HEK293 (cell line): ENCODE results near the gene LEO1.

Experiments
- CTCF ChIA-PET: fragments of 350-600 bp; formaldehyde crosslinking; extraction: SDS; loops from one replicate; lab custom pipeline; 2021; ENCODE audit warnings: antibody characterized with exemption; lab: Yijun Ruan, JAX
- POLR2A ChIA-PET: fragments of 300-600 bp; formaldehyde crosslinking; extraction: SDS; loops from one replicate; lab custom pipeline; 2020; ENCODE audit warnings: antibody characterized with exemption, inconsistent platforms; lab: Yijun Ruan, JAX
- H3K27ac ChIP-seq: fragments of 200-500 bp; sonication (Bioruptor generic); 2 replicates; pipeline ENCODE4 v1.5.1; 2014; ENCODE audit warnings: low read depth, low read length, control low read depth, inconsistent platforms; ENCODE audit errors: extremely low read depth
- H3K36me3 ChIP-seq, 2 experiments: fragments of 200-500 bp in 1 of 2; sonication (Bioruptor generic) in 1 of 2; 1 replicate in 1 of 2; 2 replicates in 1 of 2; pipeline ENCODE4 v1.5.1; 2014 to 2017; ENCODE audit warnings: inconsistent platforms in 2 of 2, low read length in 2 of 2; ENCODE audit not compliant: control insufficient read depth in 2 of 2, insufficient read depth in 1 of 2
- H3K4me1 ChIP-seq: fragments of 200-500 bp; sonication (Bioruptor generic); 2 replicates; pipeline ENCODE4 v1.5.1; 2014; ENCODE audit warnings: mild to moderate bottlenecking, low read length, inconsistent platforms; ENCODE audit not compliant: control insufficient read depth, insufficient read depth
- H3K4me3 ChIP-seq: 2 replicates; pipeline ENCODE4 v1.5.1; 2011; ENCODE audit warnings: low read depth, mild to moderate bottlenecking, control low read depth, low read length, moderate library complexity
- H3K9me3 ChIP-seq: fragments of 200-500 bp; sonication (Bioruptor generic); 2 replicates; pipeline ENCODE4 v1.5.1; 2014; ENCODE audit warnings: low read depth, low read length, inconsistent platforms; ENCODE audit not compliant: control insufficient read depth, insufficient read depth
- ATF2 ChIP-seq: fragments of 450-650 bp; formaldehyde crosslinking; IDR thresholded peaks from 2 replicates; pipeline ENCODE4 v1.5.1; 2016; ENCODE audit warnings: missing biosample characterization, missing genetic modification characterization, low read depth
- GLIS2 ChIP-seq: fragments of 450-650 bp; formaldehyde crosslinking; IDR thresholded peaks from 2 replicates; pipeline ENCODE4 v1.5.1; 2016; ENCODE audit warnings: missing biosample characterization, missing genetic modification characterization
- INSM2 ChIP-seq: fragments of 450-650 bp; formaldehyde crosslinking; IDR thresholded peaks from 2 replicates; pipeline ENCODE4 v1.5.1; 2016; ENCODE audit warnings: missing biosample characterization, missing genetic modification characterization
- KLF7 ChIP-seq: fragments of 450-650 bp; formaldehyde crosslinking; IDR thresholded peaks from 2 replicates; pipeline ENCODE4 v1.5.1; 2016; ENCODE audit warnings: missing biosample characterization, missing genetic modification characterization, borderline replicate concordance
- PRDM10 ChIP-seq: fragments of 450-650 bp; formaldehyde crosslinking; IDR thresholded peaks from 2 replicates; pipeline ENCODE4 v1.5.1; 2016; ENCODE audit warnings: missing biosample characterization, missing genetic modification characterization
- REST ChIP-seq: fragments of 450-650 bp; formaldehyde crosslinking; IDR thresholded peaks from 2 replicates; pipeline ENCODE4 v1.5.1; 2016; ENCODE audit warnings: missing biosample characterization, missing genetic modification characterization
- ZBTB1 ChIP-seq: fragments of 450-650 bp; formaldehyde crosslinking; IDR thresholded peaks from 2 replicates; pipeline ENCODE4 v1.5.1; 2016; ENCODE audit warnings: missing biosample characterization, missing genetic modification characterization
- ZNF112 ChIP-seq: fragments of 450-650 bp; formaldehyde crosslinking; IDR thresholded peaks from 2 replicates; pipeline ENCODE4 v1.5.0; 2017; ENCODE audit warnings: missing biosample characterization, missing genetic modification characterization
- ZNF121 ChIP-seq: fragments of 450-650 bp; formaldehyde crosslinking; IDR thresholded peaks from 2 replicates; pipeline ENCODE4 v1.5.1; 2016; ENCODE audit warnings: missing biosample characterization, missing genetic modification characterization
- ZNF157 ChIP-seq: fragments of 450-650 bp; formaldehyde crosslinking; IDR thresholded peaks from 2 replicates; pipeline ENCODE4 v1.5.1; 2016; ENCODE audit warnings: missing biosample characterization, missing genetic modification characterization
- ZNF19 ChIP-seq: fragments of 450-650 bp; formaldehyde crosslinking; IDR thresholded peaks from 2 replicates; pipeline ENCODE4; 2016; ENCODE audit warnings: missing biosample characterization, missing genetic modification characterization, low read depth
- ZNF404 ChIP-seq: fragments of 450-650 bp; formaldehyde crosslinking; IDR thresholded peaks from 2 replicates; pipeline ENCODE4 v1.5.1; 2017; ENCODE audit warnings: missing biosample characterization, missing genetic modification characterization
- ZNF544 ChIP-seq: fragments of 450-650 bp; formaldehyde crosslinking; IDR thresholded peaks from 2 replicates; pipeline ENCODE4 v1.5.0; 2017; ENCODE audit warnings: missing biosample characterization, missing genetic modification characterization
- ZNF585B ChIP-seq: fragments of 450-650 bp; formaldehyde crosslinking; IDR thresholded peaks from 2 replicates; pipeline ENCODE4 v1.5.1; 2016; ENCODE audit warnings: missing biosample characterization, missing genetic modification characterization
- ZNF600 ChIP-seq: fragments of 450-650 bp; formaldehyde crosslinking; IDR thresholded peaks from 2 replicates; pipeline ENCODE4 v1.5.1; 2016; ENCODE audit warnings: missing biosample characterization, missing genetic modification characterization
- ZNF639 ChIP-seq: fragments of 450-650 bp; formaldehyde crosslinking; IDR thresholded peaks from 2 replicates; pipeline ENCODE4 v1.5.1; 2016; ENCODE audit warnings: missing biosample characterization, missing genetic modification characterization
- ZNF654 ChIP-seq: fragments of 450-650 bp; formaldehyde crosslinking; IDR thresholded peaks from 2 replicates; pipeline ENCODE4 v1.5.1; 2016; ENCODE audit warnings: low read depth, missing biosample characterization, missing genetic modification characterization
- ZSCAN23 ChIP-seq: fragments of 450-650 bp; formaldehyde crosslinking; IDR thresholded peaks from 2 replicates; pipeline ENCODE4 v1.5.1; 2016; ENCODE audit warnings: missing biosample characterization, missing genetic modification characterization
- ZXDB ChIP-seq: fragments of 450-650 bp; formaldehyde crosslinking; IDR thresholded peaks from 2 replicates; pipeline ENCODE4 v1.5.1; 2016; ENCODE audit warnings: missing biosample characterization, missing genetic modification characterization

Gene LEO1

GRCh38 chr15:51982013-51982769, 10.6 kb upstream of the LEO1 start (continued):
- TF ChIP-seq INSM2 (tag by site-specific recombination) (no peak), ATF2 (tag by site-specific recombination) (no peak), KLF7 (tag by site-specific recombination) (no peak), ZBTB1 (tag by site-specific recombination) (no peak), ZNF19 (no peak), PRDM10 (no peak), ZXDB (no peak), ZNF600 (tag by site-specific recombination) (no peak), ZNF585B (tag by site-specific recombination) (no peak)

GRCh38 chr15:51973775-51974174, 2.2 kb upstream of the LEO1 start:
- Histone ChIP-seq H3K9me3 (no peaks in the 10 kb centered on the region), H3K4me3 (no peak overlapping the region), H3K36me3 (no peaks in the 10 kb centered on the region; a peak in 1 of 3 replicates), H3K4me1 (no peaks in the 10 kb centered on the region), H3K27ac (no peak overlapping the region)
- TF ChIP-seq REST (tag by site-specific recombination) (no peak), ZNF544 (tag by site-specific recombination) (no peak)
- CTCF ChIA-PET, result no interaction called here
- POLR2A ChIA-PET, result no interaction called here

GRCh38 chr15:51973220-51973619, 1.6 kb upstream of the LEO1 start:
- CTCF ChIA-PET, result no interaction called here
- Histone ChIP-seq H3K9me3 (no peaks in the 10 kb centered on the region), H3K4me1 (no peaks in the 10 kb centered on the region), H3K27ac (no peak overlapping the region), H3K36me3 (no peaks in the 10 kb centered on the region; a peak in 1 of 3 replicates), H3K4me3 (no peak overlapping the region)
- POLR2A ChIA-PET, result no interaction called here
- TF ChIP-seq GLIS2 (no peak), ZNF121 (no peak), ZNF404 (tag by site-specific recombination) (no peak), ZNF654 (tag by site-specific recombination) (no peak), ZNF639 (no peak), ZNF157 (no peak), ZSCAN23 (no peak), ZNF112 (no peak)
